GM19324 (cell line): ENCODE measurements around the gene P3H2.
A peak's percentile ranks its signal among the peaks of the same experiment; 100 is the strongest.
"Not testable (repeated sequence)": the region's sequence is repeated elsewhere in the genome, so short reads cannot be mapped to it uniquely, and the experiment has no call there.

ENCODE experiments used
- ATAC-seq: cut with Tn5 transposase; IDR thresholded peaks from one replicate; pipeline ENCODE4 v1.9.1; 2021; ENCODE audit warnings: mild to moderate bottlenecking, moderate library complexity; ENCODE audit not compliant: unreplicated experiment, low FRiP score

Gene P3H2

DNA sequence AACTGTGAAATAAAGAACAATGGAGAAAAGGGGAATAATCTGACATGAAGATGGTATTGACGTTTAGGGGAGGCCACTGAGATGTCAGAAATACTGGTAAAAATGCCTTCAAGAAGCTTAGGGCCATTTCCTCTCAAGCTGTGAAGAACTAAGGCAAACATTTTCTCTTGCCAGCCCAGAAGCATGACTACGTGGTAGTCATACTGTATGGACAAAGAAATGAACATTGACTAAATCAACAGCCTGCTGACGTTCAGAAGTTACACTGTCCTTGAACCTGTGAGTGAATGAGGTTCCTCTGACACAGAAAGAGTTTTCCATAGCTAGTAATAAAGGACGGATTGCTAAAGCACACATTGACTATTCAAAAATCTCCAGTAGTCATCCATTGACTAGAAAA is 121.0 kb downstream of the P3H2 start:
- ATAC-seq = no peak

DNA sequence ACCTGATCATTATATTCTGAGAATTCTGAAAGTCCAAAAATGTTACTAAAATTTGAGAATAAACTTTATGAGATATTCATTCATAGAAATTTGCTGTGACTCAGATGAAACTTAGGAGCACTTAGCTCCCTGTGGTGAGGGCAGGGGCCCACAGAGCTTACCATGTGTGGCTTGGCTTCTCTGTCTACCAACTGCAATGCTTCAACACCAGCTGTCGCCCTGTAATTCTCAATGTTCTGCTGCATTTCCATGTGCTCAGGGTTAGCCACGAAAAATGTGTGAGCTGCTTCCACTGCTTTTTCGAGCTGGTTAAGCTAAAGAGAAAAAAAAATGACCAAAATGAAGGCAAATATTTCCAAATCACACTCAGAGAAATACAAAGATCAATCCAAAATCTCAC is 125.6 kb downstream of the P3H2 start:
- no peak for ATAC-seq

DNA sequence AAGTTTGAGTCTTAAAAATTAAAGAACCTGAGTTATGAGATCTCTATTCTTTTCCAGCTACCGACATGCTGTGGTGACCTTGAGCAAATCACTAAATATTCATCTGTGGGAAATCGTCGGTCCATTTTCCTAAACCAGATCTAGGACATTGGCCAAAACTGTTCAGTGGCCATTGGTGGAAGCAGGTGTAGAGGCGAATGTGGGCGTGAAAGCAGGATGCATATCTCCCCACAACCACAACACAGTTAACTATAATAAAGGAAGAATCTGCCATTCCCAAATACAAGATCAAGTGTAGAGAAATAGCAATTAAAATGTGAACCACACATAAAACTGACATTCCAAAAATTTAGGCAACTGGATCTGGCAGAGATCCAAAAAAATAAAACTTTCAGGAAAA is 129.9 kb downstream of the P3H2 start:
- ATAC-seq = no peak

DNA sequence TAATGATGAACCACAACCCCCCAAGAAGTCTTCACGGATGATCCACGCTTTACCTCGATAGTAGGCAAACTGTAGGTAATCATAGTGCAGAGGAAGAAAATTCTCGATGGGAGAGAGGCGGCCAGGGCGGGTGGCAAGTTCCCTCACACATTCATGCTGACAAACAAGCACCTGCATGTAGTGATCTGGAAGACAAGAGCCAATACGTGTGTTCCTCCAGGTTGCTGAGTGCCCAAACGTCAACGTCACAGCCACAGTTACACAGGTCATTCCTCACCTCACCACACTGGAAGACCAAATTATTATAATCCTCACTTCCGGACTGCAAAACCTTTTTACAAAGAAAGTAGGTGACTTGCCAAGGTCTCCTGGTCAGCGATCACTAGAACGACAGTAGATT is 131.8 kb downstream of the P3H2 start:
- ATAC-seq = no peak

DNA sequence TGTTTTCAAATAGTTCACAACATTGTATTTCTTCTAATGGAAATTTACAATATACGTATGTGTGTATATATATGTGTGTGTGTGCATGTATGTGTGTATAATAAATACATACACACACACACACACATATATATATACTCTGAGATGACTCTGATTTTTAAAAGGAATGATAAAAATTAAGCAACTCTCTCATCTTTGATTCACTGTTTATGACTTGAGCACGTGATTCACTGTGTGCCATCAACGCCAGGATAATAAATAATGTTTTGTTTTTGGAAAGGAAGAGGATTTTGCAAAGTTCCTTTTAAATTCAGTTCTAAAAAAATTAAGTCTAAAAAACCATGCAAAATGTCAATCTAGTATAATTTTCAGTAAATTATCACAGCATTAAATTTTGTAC is 132.4 kb downstream of the P3H2 start:
- ATAC-seq = no peak

DNA sequence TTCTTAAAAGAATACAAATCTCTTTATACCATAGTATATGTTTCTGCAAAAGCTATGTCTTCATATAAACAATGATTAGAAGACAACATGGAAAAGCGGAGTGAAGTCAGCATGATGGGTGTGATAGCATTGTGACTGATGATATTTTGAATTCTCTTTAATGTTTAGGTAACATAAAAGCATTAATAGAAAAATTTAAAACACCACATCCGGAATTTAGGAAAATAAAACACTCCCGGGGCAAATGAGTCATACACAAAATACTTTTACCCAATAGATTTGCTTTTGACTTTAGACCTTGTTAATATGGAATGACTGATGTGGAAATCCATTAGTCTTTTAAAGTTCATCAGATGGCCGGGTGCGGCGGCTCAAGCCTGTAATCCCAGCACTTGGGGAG is 134.7 kb downstream of the P3H2 start:
- ATAC-seq = no peak

DNA sequence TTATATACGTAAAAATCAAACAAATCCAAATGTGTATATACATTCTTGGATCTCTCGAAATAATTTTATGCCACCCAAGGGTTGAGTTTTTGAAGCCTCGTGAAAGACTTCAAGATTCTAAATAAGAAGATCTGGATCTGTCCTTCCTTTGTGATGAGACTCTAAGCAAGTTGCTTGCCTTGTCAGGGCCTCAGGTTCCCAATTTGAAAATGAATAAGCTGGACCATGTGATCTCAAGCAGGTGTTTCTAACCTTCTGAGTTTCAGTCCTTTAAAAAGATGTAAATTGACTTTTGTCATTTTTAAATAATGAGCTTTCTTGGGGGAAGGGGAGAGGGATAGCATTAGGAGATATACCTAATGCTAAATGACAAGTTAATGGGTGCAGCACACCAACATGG is 137.1 kb downstream of the P3H2 start:
- ATAC-seq = no peak

DNA sequence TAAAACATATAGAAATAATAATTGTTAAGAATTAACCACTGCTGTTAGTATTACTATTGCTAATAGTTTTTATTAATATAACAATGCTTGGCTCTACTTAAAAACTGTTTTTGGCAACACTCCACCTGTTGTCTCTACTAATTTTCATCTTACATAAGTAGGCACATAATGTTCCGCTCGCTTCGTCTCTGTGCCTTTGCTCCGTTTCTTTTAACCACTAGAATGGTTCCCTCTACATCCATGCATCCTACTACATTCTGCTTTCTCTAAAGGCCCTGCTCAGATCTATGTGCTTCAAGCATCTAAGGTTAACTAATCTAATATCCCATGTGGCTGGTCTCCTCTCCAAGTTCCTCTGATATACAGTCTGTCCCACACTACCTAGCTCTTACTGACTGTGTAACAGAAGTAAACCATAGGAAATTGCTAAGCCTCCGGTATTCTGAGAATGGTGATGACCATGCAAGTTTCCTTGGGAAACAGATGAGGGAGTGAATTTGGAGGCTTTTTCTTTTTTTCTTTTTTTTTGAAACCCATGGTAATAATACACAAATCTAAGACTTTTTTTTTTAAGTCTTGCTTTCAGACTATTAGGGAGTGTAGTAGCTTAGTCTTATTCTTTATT is 138.3 kb downstream of the P3H2 start:
- ATAC-seq = no peak

DNA sequence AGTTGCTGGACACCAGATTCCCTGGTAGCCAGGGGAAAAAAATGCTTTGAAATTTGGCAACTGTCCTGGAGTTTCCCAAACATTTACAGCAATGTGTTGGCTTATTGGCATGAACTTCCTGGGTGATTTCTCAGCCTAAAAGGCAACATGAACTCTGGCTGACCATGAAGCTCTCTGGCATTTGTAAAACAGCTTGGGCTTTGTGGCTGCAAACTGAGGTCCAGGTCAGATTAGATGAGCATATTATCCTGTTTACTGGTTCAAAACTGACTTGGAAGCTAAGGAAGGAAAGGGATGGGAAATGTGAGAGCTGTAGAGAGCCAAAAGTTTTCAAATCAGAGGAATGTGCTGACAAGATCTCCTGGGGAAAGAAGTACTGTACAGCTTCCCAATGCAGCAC is 139.0 kb downstream of the P3H2 start:
- no peak for ATAC-seq

DNA sequence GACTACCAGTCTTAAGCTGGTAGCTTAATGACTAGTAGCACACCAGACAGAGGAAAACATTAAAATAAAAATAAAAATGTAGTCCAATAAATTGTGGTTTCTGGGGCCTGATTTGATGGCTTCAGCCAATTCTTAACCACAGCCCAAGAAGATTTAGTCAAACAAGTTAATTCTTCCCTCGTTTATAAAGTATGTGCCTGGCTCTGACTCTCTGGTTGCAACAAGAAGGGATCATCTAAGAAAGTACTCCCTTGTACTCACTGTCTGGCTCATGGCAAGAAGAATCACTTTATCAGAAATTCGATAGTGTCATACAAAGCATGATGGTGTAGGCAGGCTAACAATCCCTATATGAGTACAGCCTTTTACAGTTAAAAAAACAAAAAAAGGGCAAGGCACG is 141.9 kb downstream of the P3H2 start:
- no peak for ATAC-seq

DNA sequence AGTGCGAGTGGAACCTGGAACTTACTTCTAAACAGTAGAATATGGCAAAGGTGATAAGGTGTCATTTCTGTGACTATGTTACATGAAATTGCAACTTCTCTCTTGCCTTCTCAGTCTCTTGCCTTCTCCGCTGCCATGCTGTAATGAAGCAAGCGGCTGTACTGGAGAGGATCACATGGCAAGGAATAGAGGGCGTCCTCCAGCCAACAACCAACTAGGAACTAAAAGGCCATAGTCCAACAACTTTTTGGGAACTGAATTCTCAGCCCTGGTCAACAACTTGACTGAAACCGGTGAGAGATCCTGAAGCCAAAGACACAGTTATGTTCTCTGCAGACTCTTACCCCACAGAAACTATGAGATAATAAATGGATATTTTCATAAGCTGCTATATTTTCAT is 143.5 kb downstream of the P3H2 start:
- ATAC-seq = no peak

DNA sequence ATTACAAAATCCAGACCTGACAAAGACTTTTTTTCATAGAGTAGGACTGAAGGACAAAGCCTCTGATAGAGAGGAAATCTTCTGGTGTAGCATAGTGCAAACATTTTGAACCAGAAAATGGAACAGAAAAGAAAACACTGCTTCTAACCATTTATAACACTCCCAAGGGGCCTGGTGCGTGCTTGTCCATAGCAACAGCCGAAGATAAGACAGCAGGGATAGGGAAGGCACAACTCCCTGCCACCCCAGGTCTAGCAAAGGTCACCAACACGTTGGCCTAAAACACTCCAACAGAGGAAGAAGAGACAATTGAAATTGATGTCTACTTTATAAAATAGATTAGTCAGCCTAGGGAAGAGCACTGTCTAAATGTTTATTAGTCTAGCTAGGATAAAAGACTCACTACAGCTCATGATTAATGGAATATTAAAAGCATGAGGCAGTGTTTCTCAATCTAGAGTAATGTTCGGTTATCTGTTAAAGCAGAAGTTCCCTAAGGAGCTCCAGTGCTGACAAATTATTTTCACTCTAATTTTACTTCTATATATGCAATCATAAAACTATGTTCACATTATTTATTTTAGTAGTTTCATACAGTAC is 145.2 kb downstream of the P3H2 start:
- ATAC-seq = no peak

DNA sequence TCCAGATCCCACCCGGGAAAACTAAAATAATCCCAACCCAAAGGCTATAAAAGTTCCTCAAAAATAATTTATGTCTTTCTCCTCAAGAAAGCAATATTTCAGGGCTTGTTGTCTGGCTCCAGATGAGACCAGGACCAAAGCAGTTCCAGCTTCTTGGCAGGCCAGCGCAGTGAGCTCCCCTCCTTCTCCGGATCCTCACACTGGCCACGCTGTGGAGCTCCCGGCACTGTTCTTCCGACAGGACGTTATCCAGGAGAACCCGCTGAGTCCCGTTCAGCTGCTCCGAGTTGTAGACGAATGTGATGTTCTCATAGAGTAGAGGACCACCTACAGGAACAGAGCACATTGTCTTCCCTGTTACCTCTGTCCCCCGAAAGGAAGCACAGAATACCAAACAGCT is 146.3 kb downstream of the P3H2 start:
- ATAC-seq = no peak

DNA sequence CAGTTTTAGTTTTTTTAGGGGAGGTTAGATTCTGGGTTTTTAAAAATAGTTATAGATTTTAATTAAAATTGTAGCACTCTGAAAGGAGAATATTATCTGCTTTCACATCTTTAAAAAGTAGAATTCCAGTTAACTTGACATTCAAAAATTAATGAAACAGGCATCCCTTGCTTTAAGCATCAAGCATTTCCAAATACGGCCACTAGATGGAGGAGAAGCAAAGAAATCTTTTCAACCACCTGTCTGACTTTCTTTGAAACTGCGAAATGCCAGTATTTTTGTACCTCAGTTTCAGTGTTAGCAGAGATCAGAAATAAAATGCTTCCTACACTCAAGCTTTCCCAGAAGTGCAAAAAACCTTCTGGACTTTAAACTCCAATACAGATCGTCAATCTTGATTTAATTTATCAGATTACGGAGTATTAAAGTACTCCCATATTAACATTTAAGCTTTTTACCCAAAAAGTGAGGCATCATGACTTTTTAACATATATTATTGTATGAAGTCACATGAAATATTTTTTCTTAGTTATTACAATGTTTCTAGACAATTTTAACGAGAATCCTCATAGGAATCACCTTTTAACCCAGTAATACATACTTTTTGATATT is 153.3 kb downstream of the P3H2 start:
- ATAC-seq = peak; percentile 57

DNA sequence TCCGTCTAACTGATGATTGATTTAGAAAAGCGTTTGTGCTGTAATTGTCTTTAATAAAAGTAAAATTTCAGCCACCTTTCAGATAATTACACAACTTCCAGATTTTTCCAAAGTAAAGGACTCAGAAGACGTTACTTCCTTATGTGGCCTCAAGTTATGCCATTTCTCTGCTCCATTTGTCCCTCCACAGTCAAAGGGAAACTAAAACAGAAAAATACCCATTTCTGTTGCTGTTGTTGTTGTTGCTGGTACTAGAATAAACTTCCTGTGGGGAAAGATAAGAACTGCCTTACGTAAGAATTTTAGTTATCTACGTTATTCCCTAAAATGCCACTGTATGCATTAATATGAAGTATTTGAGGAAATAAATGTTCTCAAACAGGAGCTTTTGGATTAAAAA is 153.9 kb downstream of the P3H2 start:
- ATAC-seq = no peak

DNA sequence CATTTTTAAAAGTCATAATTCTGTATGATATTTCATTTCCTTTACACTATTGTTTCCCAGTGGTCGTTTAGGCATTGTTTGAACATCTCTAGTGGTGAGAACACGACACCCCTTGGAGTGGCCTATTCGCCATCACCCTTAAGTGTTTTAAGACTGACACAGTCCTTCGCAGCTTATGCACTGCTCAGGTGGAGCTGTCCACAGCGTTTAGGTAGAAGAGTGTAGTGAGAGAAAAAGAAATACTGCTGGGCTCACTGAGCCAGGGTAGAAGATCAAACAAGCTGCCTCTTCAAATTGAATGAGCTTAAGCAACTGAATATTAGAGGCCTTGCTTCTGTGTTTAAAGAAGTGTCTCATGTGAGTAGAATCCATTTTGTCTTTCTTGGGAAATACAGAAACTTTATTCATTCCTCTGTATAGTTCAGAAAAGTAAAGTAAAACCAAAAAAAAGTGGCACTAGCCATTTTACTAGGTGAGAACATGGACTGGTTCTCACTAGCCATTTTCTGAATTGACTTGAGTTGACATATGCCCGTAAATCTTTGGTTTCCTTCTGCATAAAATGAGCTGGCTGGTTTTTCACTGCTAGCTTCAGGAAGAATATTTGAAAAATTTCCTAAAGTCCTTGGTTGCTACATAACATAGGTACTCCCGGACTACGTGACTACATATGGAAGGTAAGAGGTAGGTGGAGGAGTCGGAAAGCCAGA is 155.9 kb downstream of the P3H2 start:
- ATAC-seq = no peak

DNA sequence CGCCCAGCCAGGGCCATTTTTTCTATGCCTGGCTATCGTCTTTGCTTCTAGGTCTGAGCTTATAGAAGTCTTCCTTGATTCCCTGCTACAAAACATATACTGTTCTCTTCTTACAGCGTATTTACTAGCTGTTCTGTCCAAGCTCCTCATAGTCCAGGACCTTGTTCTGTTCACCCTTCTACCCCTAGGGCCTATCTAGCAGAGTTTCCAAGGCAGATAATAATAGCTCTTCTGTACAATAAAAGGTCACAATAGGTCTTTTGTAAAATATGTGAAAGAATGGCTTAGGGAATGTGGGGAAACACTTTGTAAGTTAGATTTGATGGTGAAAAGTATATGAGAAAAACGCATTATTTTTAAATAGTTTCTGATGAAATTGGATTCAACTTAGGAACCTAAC is 158.2 kb downstream of the P3H2 start:
- no peak for ATAC-seq

DNA sequence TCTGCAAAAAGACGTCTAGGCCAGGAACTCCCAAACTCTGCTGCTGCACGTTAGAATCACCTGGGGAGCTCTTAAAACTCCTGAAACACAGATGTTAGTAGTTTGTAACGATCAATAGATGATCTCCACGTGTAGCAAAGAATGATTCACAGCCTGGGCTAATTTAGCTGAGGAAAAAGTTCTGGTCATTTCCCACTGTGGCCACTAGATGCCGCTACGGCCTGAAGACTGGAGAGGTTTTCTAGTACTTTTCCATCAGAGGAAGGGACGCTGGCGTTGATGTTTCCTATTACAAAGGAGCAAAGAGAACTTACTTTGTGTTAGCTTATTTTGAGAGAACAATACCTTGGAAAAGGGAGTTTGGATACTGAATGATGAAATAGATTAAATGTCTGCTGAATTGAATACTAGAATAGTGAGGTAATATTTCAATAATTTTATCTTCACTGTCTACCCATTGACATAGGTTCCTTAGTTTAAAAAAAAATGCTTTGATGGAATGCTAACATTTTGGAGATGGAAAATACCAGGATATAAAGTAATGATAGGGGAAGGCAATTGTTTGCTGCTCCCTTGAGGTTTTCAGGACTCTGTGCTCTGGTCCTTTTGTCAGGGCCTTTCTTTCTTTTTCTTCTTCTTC is 159.1 kb downstream of the P3H2 start:
- peak; percentile 53 for ATAC-seq

DNA sequence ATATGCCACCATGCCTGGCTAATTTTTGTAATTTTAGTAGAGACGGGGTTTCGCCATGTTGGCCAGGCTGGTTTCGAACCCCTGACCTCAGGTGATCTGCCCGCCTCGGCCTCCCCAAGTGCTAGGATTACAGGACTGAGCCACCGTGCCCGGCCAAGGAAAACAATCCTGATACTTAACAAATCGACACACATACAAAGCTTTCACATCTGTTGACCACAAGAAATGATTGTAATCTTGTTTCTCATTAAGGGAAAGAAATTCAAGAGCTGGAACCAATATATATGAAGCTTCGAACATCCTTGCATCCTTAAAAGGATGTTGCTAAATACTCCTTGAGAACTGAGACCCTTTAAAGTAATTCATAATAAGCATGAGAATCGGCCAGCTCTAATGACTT is 159.6 kb downstream of the P3H2 start:
- not testable (repeated sequence) for ATAC-seq

DNA sequence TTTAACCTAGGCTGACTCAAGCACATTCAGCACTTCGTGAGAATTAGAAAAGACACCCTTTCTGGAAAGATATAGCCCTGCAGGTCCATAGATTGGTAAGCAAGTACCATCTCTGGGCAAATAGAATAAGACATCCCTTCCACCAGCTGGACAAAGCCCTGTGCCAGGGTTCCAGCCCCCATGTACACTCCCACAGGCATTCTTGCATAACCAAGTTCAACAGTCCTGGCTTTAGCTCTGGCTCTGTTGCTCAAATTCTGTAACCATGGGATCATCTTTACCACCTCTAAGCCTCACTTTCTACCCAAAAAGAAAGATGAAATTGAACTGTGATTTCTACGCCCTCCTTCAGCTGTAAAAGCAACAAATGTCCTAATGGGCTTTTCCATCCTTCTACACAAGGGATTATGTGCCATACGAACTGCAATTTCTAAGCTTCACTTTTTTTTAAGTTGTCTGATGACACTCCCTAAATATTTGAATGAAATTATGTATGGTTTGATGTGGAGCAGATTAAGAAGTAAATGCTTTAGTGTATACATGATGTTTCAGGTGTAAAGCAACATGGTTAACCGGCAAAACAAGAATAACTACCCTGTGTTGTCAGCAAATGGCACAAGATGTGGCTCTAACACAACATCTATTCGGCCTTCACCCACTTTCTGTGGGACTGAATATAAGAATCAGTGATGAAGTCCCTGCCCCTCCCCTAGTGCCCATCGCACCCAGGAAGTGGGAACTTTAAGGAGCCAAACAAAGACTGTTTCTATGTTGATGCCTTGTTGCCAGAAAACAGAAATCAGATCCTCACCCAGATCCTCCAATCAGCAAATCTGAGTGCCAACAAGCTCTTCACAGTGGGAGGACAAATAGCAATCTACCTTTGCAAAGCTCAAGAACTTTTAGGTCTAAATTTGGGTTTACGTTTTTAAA is 165.7 kb downstream of the P3H2 start:
- no peak for ATAC-seq
